ENCODE results near the gene ASTN2.

GRCh38 chr9:117430813-117431212 is 16.0 kb upstream of the ASTN2 start:
- TF ChIP-seq CTCF (IDR thresholded peaks at IDR 0.05; ENCODE audit: insufficient read depth, low read depth, low read length) (no peak), EZH2 (IDR thresholded peaks at IDR 0.05; ENCODE audit: insufficient read depth, low read length) (no peak)
